ENCODE results near the gene TCL1B.
"Not testable (repeated sequence)": the region's sequence is repeated elsewhere in the genome, so short reads cannot be mapped to it uniquely, and the experiment has no call there.

DNA sequence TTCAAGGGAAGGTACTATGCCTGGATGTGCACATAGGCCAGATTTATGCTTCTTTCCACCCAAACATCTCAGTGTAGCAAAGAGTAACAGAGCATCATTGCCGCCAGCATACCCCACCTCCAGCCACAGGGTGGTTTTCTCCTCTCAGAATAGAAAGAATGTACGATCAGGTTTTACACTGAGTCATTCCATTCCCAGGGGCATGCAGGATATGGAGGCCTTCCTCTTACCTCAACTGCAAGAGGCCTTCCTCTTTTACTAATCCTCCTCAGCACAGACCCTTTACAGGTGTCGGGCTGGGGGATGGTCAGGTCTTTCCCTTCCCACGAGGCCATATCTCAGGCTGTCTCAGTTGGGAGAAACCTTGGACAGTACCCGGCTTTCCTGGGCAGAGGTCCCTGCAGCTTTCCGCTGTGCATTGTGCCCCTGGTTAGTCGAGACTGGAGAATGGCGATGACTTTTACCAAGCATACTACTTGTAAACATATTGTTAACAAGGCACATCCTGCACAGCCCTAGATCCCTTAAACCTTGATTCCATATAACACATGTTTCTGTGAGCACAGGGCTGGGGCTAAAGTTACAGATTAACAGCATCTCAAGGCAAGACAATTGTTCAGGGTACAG lies 43.3 kb downstream of the TCL1B start:
- not testable (repeated sequence) for TF ChIP-seq EZH2 (conservative IDR thresholded peaks at IDR 0.05; ENCODE audit: low read depth, low read length); EP300 (IDR thresholded peaks at IDR 0.05; ENCODE audit: low read depth in 2 of 2, low read length in 2 of 2); EP300 (CRISPR knock-in tag; IDR thresholded peaks at IDR 0.05; ENCODE audit: borderline replicate concordance); TAF1 (CRISPR knock-in tag; IDR thresholded peaks at IDR 0.05); MYC (CRISPR knock-in tag; IDR thresholded peaks at IDR 0.05; ENCODE audit: borderline replicate concordance); NCOA1 (CRISPR knock-in tag; IDR thresholded peaks at IDR 0.05); RERE (CRISPR knock-in tag; IDR thresholded peaks at IDR 0.05; ENCODE audit: low read depth); CREB1 (IDR thresholded peaks at IDR 0.05); CREB1 (CRISPR knock-in tag; IDR thresholded peaks at IDR 0.05); ZSCAN20 (CRISPR knock-in tag; IDR thresholded peaks at IDR 0.05; ENCODE audit: borderline replicate concordance); FOXJ3 (CRISPR knock-in tag; IDR thresholded peaks at IDR 0.05; ENCODE audit: borderline replicate concordance)
- TF ChIP-seq, protein P1, sequence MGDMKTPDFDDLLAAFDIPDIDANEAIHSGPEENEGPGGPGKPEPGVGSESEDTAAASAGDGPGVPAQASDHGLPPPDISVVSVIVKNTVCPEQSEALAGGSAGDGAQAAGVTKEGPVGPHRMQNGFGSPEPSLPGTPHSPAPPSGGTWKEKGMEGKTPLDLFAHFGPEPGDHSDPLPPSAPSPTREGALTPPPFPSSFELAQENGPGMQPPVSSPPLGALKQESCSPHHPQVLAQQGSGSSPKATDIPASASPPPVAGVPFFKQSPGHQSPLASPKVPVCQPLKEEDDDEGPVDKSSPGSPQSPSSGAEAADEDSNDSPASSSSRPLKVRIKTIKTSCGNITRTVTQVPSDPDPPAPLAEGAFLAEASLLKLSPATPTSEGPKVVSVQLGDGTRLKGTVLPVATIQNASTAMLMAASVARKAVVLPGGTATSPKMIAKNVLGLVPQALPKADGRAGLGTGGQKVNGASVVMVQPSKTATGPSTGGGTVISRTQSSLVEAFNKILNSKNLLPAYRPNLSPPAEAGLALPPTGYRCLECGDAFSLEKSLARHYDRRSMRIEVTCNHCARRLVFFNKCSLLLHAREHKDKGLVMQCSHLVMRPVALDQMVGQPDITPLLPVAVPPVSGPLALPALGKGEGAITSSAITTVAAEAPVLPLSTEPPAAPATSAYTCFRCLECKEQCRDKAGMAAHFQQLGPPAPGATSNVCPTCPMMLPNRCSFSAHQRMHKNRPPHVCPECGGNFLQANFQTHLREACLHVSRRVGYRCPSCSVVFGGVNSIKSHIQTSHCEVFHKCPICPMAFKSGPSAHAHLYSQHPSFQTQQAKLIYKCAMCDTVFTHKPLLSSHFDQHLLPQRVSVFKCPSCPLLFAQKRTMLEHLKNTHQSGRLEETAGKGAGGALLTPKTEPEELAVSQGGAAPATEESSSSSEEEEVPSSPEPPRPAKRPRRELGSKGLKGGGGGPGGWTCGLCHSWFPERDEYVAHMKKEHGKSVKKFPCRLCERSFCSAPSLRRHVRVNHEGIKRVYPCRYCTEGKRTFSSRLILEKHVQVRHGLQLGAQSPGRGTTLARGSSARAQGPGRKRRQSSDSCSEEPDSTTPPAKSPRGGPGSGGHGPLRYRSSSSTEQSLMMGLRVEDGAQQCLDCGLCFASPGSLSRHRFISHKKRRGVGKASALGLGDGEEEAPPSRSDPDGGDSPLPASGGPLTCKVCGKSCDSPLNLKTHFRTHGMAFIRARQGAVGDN (CRISPR knock-in tag; IDR thresholded peaks at IDR 0.05): not testable (repeated sequence)
